HepG2 (cell line): Measurements from ENCODE around the gene ANKRD65. TPM values are rescaled to one million over a fixed set of nuclear protein-coding genes. Genes with fewer than 3 reads are reported as not detected.
A peak's percentile ranks its signal among the peaks of the same experiment; 100 is the strongest.

Experiments
- CBFB ChIP-seq: sonication (generic); formaldehyde crosslinking; IDR thresholded peaks from 2 replicates; pipeline ENCODE4 v1.4.0; 2020; ENCODE audit warnings: missing genetic modification reagents
- E2F2 ChIP-seq: sonication (generic); formaldehyde crosslinking; IDR thresholded peaks from 2 replicates; pipeline ENCODE4 v1.4.0; 2020; ENCODE audit warnings: missing genetic modification reagents, borderline replicate concordance
- FOSL2 ChIP-seq: sonication (generic); formaldehyde crosslinking; IDR thresholded peaks from 2 replicates; pipeline ENCODE4 v1.4.0; 2020; ENCODE audit warnings: missing genetic modification reagents
- FOXM1 ChIP-seq: sonication (generic); formaldehyde crosslinking; IDR thresholded peaks from 2 replicates; pipeline ENCODE4 v1.5.0; 2020; ENCODE audit warnings: missing genetic modification reagents
- FOXP1 ChIP-seq, 2 experiments: fragments of 450-650 bp in 1 of 2; IDR thresholded peaks; 2 replicates each; pipeline ENCODE4 v1.6.1; 2017 to 2018; ENCODE audit warnings: antibody characterized with exemption in 1 of 2
- HOXA3 ChIP-seq: sonication (generic); formaldehyde crosslinking; IDR thresholded peaks from 2 replicates; pipeline ENCODE4 v1.5.0; 2020; ENCODE audit warnings: missing genetic modification reagents
- HOXA5 ChIP-seq: sonication (generic); formaldehyde crosslinking; IDR thresholded peaks from 2 replicates; pipeline ENCODE4 v1.4.0; 2020; ENCODE audit warnings: missing genetic modification reagents
- KDM3A ChIP-seq: IDR thresholded peaks from 2 replicates; pipeline ENCODE4 v1.6.1; 2018; ENCODE audit warnings: low read depth, missing compliant biosample characterization
- KDM5B ChIP-seq: sonication (generic); formaldehyde crosslinking; IDR thresholded peaks from 2 replicates; pipeline ENCODE4 v1.4.0; 2020; ENCODE audit warnings: missing genetic modification reagents, mild to moderate bottlenecking, borderline replicate concordance
- KLF13 ChIP-seq: sonication (generic); formaldehyde crosslinking; IDR thresholded peaks from 2 replicates; pipeline ENCODE4 v1.4.0; 2020; ENCODE audit warnings: mild to moderate bottlenecking, missing genetic modification reagents
- MYC ChIP-seq: sonication (generic); formaldehyde crosslinking; IDR thresholded peaks from 2 replicates; pipeline ENCODE4 v1.9.0; 2021; ENCODE audit warnings: missing genetic modification reagents, borderline replicate concordance
- NCOR1 ChIP-seq: fragments of 200-600 bp; sonication (generic); IDR thresholded peaks from 2 replicates; pipeline ENCODE4 v1.7.0; 2017; ENCODE audit warnings: antibody characterized with exemption, low read length, borderline replicate concordance
- NFIC ChIP-seq: IDR thresholded peaks from 2 replicates; pipeline ENCODE4 v1.6.1; 2012; ENCODE audit warnings: mild to moderate bottlenecking, low read length, inconsistent platforms
- NONO ChIP-seq, 2 experiments: fragments of 450-650 bp in 1 of 2; sonication (generic) in 1 of 2; formaldehyde crosslinking in 1 of 2; IDR thresholded peaks in 1 of 2; conservative IDR thresholded peaks in 1 of 2; 2 replicates each; pipeline versions ENCODE4 v1.6.1 to v1.8.0; 2017 to 2022; ENCODE audit warnings: mild to moderate bottlenecking in 1 of 2, missing genetic modification reagents in 1 of 2, moderate library complexity in 1 of 2
- NRL ChIP-seq: sonication (generic); formaldehyde crosslinking; IDR thresholded peaks from 2 replicates; pipeline ENCODE4 v1.5.0; 2020; ENCODE audit warnings: missing genetic modification reagents, mild to moderate bottlenecking, moderate library complexity, borderline replicate concordance
- ONECUT2 ChIP-seq: sonication (generic); formaldehyde crosslinking; IDR thresholded peaks from 2 replicates; pipeline ENCODE4 v1.4.0; 2020; ENCODE audit warnings: missing genetic modification reagents
- RBM22 ChIP-seq: fragments of 200-400 bp; formaldehyde crosslinking; optimal IDR thresholded peaks from 2 replicates; pipeline ENCODE3; 2017; ENCODE audit warnings: mild to moderate bottlenecking, low read length, moderate library complexity
- SMARCC2 ChIP-seq: fragments of 450-650 bp; IDR thresholded peaks from 2 replicates; pipeline ENCODE4 v1.6.1; 2017; ENCODE audit warnings: antibody characterized with exemption, mild to moderate bottlenecking
- SMARCE1 ChIP-seq: fragments of 450-650 bp; IDR thresholded peaks from 2 replicates; pipeline ENCODE4 v1.6.1; 2017; ENCODE audit warnings: borderline replicate concordance
- SRY ChIP-seq: sonication (generic); formaldehyde crosslinking; IDR thresholded peaks from 2 replicates; pipeline ENCODE4 v1.8.0; 2022; ENCODE audit warnings: mild to moderate bottlenecking, missing genetic modification reagents
- ZBTB38 ChIP-seq: sonication (generic); formaldehyde crosslinking; IDR thresholded peaks from 2 replicates; pipeline ENCODE4 v1.5.1; 2020; ENCODE audit warnings: mild to moderate bottlenecking, missing genetic modification reagents
- ZFP41 ChIP-seq: sonication (generic); formaldehyde crosslinking; IDR thresholded peaks from 2 replicates; pipeline ENCODE4 v1.4.0; 2020; ENCODE audit warnings: mild to moderate bottlenecking, missing genetic modification reagents, borderline replicate concordance
- ZNF282 ChIP-seq: fragments of 450-650 bp; IDR thresholded peaks from 2 replicates; pipeline ENCODE4 v1.6.1; 2018; ENCODE audit not compliant: partially characterized antibody
- ZNF510 ChIP-seq: sonication (generic); formaldehyde crosslinking; IDR thresholded peaks from 2 replicates; pipeline ENCODE4 v1.4.0; 2020; ENCODE audit warnings: low read depth, mild to moderate bottlenecking, missing genetic modification reagents
- ZNF567 ChIP-seq: sonication (generic); formaldehyde crosslinking; IDR thresholded peaks from 2 replicates; pipeline ENCODE4 v1.8.1; 2023; ENCODE audit warnings: mild to moderate bottlenecking, missing genetic modification reagents, borderline replicate concordance
- ZNF788 ChIP-seq: sonication (generic); formaldehyde crosslinking; IDR thresholded peaks from 2 replicates; pipeline ENCODE4 v1.5.0; 2020; ENCODE audit warnings: mild to moderate bottlenecking, missing genetic modification reagents, borderline replicate concordance
- ZNF850 ChIP-seq: sonication (generic); formaldehyde crosslinking; conservative IDR thresholded peaks from 2 replicates; pipeline ENCODE4 v1.9.0; 2021; ENCODE audit warnings: mild to moderate bottlenecking, missing genetic modification reagents
- polyA plus RNA-seq, 8 experiments: library from polyadenylated mRNA; depleted of rRNA in 3 of 8; stranded (reverse) in 7 of 8; unstranded in 1 of 8; fragments of >200 nt; fragmentation: Illumina TruSeq in 4 of 8; extraction: Trizol in 4 of 8; gene quantifications; 2 replicates each; pipeline versions ENCODE4 v1.2.1 to v1.2.3, GENCODE V29; 2011 to 2016; ENCODE audit warnings: low read depth in 4 of 8, missing spikeins in 1 of 8, mixed read lengths in 1 of 8; ENCODE audit not compliant: insufficient read depth in 1 of 8
- total RNA-seq, 5 experiments: library from RNA; depleted of rRNA; stranded (reverse); fragments of >200 nt; fragmentation: Illumina TruSeq; extraction: Trizol; gene quantifications; 2 replicates each; pipeline ENCODE4 v1.2.3, GENCODE V29; 2016; ENCODE audit warnings: low read depth in 1 of 5
- TF ChIP-seq, protein P1 (sequence below): IDR thresholded peaks from 2 replicates; pipeline ENCODE4 v1.6.1; 2018; ENCODE audit warnings: missing genetic modification reagents, mild to moderate bottlenecking, missing compliant biosample characterization

The ANKRD65 gene
- total and polyA plus RNA-seq, 2 of the 13 experiments (the other 11 are each of a cell fraction or from before 2014, with no cell fraction given): 12.1 to 30.1 TPM

GRCh38 chr1:1432951-1433803 is 12.1 kb upstream of the ANKRD65 start (continued):
- no peak for TF ChIP-seq ZNF282
- TF ChIP-seq RBM22: no peak
- no peak for TF ChIP-seq ZNF567 (CRISPR knock-in tag)
- TF ChIP-seq KDM5B (CRISPR knock-in tag): peak; percentile 72; the same call in 1 of the 2 replicates
- no peak for TF ChIP-seq NFIC
- TF ChIP-seq NRL (CRISPR knock-in tag): peak; percentile 23; the same call in 1 of the 2 replicates
- no peak for TF ChIP-seq NONO (IDR thresholded peaks at IDR 0.05)
- peak; percentile 61; the same call in 1 of the 2 replicates for TF ChIP-seq NONO (CRISPR knock-in tag; conservative IDR thresholded peaks at IDR 0.05)
- peak; percentile 88; the same call in 1 of the 2 replicates for TF ChIP-seq CBFB (CRISPR knock-in tag)
- peak; percentile 79 for TF ChIP-seq ZNF788 (CRISPR knock-in tag)
- no peak for TF ChIP-seq FOXP1 (IDR thresholded peaks at IDR 0.05)
- TF ChIP-seq FOXP1 (CRISPR knock-in tag; IDR thresholded peaks at IDR 0.05): peak; percentile 55
- no peak for TF ChIP-seq E2F2
- TF ChIP-seq KDM3A (CRISPR knock-in tag): peak; percentile 94; the same call in 1 of the 2 replicates
- no peak; the same call in 1 of the 2 replicates for TF ChIP-seq ONECUT2 (CRISPR knock-in tag)
- TF ChIP-seq SMARCE1: no peak
- peak; percentile 72 for TF ChIP-seq MYC (CRISPR knock-in tag)
- peak; percentile 64; the same call in 1 of the 2 replicates for TF ChIP-seq ZBTB38 (CRISPR knock-in tag)
- TF ChIP-seq NCOR1: peak; percentile 86; the same call in 1 of the 2 replicates
- TF ChIP-seq, protein P1, sequence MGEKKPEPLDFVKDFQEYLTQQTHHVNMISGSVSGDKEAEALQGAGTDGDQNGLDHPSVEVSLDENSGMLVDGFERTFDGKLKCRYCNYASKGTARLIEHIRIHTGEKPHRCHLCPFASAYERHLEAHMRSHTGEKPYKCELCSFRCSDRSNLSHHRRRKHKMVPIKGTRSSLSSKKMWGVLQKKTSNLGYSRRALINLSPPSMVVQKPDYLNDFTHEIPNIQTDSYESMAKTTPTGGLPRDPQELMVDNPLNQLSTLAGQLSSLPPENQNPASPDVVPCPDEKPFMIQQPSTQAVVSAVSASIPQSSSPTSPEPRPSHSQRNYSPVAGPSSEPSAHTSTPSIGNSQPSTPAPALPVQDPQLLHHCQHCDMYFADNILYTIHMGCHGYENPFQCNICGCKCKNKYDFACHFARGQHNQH (CRISPR knock-in tag): peak; percentile 98
- TF ChIP-seq ZNF850: no peak
- TF ChIP-seq ZNF510 (CRISPR knock-in tag): no peak; the same call in 1 of the 2 replicates
- no peak for TF ChIP-seq SRY (CRISPR knock-in tag)
- TF ChIP-seq FOXM1 (CRISPR knock-in tag): no peak
- no peak for TF ChIP-seq SMARCC2
- no peak for TF ChIP-seq ZFP41 (CRISPR knock-in tag)
- TF ChIP-seq HOXA3 (CRISPR knock-in tag): peak; percentile 52
- 0 out of 2 replicates have a peak, but pooled peaks have one; percentile 21 for TF ChIP-seq KLF13 (CRISPR knock-in tag)
- peak; percentile 78; the same call in 1 of the 2 replicates for TF ChIP-seq HOXA5 (CRISPR knock-in tag)
- peak; percentile 74 for TF ChIP-seq FOSL2 (CRISPR knock-in tag)
